Measurements from ENCODE around the gene RASSF6. TPM values are rescaled to one million over a fixed set of nuclear protein-coding genes. Genes with fewer than 3 reads are reported as not detected.

The RASSF6 gene, protein sequence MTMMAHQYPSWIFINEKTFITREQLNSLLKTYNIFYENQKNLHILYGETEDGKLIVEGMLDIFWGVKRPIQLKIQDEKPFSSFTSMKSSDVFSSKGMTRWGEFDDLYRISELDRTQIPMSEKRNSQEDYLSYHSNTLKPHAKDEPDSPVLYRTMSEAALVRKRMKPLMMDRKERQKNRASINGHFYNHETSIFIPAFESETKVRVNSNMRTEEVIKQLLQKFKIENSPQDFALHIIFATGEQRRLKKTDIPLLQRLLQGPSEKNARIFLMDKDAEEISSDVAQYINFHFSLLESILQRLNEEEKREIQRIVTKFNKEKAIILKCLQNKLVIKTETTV
- 0.14 TPM in 1 of 2 replicates, not detected in the other for total RNA-seq

DNA sequence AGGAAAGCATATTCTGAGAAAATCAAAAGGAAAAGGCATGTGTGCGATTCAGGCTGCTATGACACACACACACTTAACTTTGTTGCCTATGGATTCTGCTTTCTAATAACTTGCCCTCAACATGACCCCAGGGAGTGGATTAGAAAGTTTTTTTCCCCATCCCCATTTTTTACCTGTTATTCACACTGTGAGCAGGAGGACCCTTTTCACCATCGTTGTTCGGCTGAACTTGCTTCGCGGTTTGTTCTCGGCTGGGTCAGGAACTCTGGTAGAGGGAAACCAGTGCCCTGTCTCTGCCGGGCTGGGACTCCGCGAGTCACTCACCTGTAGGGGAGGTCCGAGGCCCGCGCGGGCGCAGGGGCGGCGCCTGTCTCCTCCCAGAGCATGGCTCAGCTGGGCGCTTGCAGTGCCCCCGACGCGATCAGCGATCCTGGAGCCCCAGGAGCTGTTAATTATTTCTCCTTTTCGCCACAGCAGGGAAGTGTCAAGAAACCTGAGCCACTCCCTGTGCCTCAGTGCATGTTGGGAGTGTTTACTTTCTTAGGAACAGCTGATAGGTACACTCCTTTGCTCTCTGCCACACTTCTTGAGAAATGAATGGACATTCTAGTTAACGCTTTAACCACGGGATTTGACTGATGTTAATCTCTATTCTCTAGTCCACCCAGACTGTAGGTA lies at the start of gene RASSF6:
RASSF6 (minus strand) TSS at position 322 of the 678 bp plus-strand sequence. CDS start 8,641 bp downstream, outside the sequence.

Small RNA genes within 50 kb of the gene (small RNA-seq; reads per million reads assigned to genes)
- gene AC074250.1 (ENCODE audit: low replicate concordance): not detected

Other genes with a start within 250 kb of the RASSF6 start
- gene ALB, start 216.1 kb downstream of the RASSF6 start, total RNA-seq: not detected in 2 replicates
- 0.57 TPM in 1 of 2 replicates, not detected in the other for gene AFP, start 184.2 kb downstream of the RASSF6 start, total RNA-seq
- not detected in 2 replicates for gene AFM, start 138.7 kb downstream of the RASSF6 start, total RNA-seq
- 429 and 639 TPM in 2 replicates for gene CXCL8, start 120.1 kb upstream of the RASSF6 start, total RNA-seq
- 10.6 and 46.2 TPM in 2 replicates for gene CXCL6, start 216.2 kb upstream of the RASSF6 start, total RNA-seq
- gene PF4V1, start 232.9 kb upstream of the RASSF6 start, total RNA-seq: 0.57 TPM in 1 of 2 replicates, not detected in the other
- gene CXCL1, start 249.0 kb upstream of the RASSF6 start, total RNA-seq: 128 and 355 TPM in 2 replicates

All from placental pericyte (primary cell).